Kidney epithelial cell (primary cell): Measurements from ENCODE around the gene MAML2. TPM values are rescaled to one million over a fixed set of nuclear protein-coding genes. Genes with fewer than 3 reads are reported as not detected.

Experiments used
- DNase-seq: peaks from one replicate; pipeline ENCODE4 v3.0.0-alpha.2; 2010; ENCODE audit warnings: low read depth
- H3K27me3 ChIP-seq: 2 replicates; pipeline ENCODE4 v1.6.0; 2011; ENCODE audit warnings: low read length; ENCODE audit not compliant: control insufficient read depth, insufficient read depth
- H3K36me3 ChIP-seq: 2 replicates; pipeline ENCODE4 v1.5.1; 2011; ENCODE audit warnings: low read length; ENCODE audit not compliant: control insufficient read depth, insufficient read depth
- H3K4me3 ChIP-seq: 2 replicates; pipeline ENCODE4 v1.5.1; 2011; ENCODE audit warnings: low read depth, mild to moderate bottlenecking, control low read depth, low read length
- CTCF ChIP-seq: IDR thresholded peaks from 2 replicates; pipeline ENCODE4 v1.5.1; 2011; ENCODE audit warnings: mild to moderate bottlenecking, moderate library complexity, low read length, control low read depth, inconsistent platforms; ENCODE audit not compliant: insufficient read depth, poor library complexity, severe bottlenecking
- total RNA-seq: library from RNA; depleted of rRNA; stranded (reverse); fragments of >200 nt; gene quantifications from 2 replicates; pipeline ENCODE4 v1.2.3, GENCODE V29; 2015

MAML2 gene
- total RNA-seq, 1 donor from 2014 or later, result 12.3 TPM

- H3K36me3 ChIP-seq, result peaks cover 2% of the 10 kb centered on the region
- no peak for TF ChIP-seq CTCF
- no peaks in the 10 kb centered on the region for H3K27me3 ChIP-seq
- H3K4me3 ChIP-seq, result no peak overlapping the region
- no peak for DNase-seq
Measured at GRCh38 chr11:96314326-96315020, 28.5 kb downstream of the MAML2 start.

GRCh38 chr11:96313163-96313562, 29.8 kb downstream of the MAML2 start:
- no peaks in the 10 kb centered on the region for H3K27me3 ChIP-seq
- H3K4me3 ChIP-seq, result no peak overlapping the region
- DNase-seq, result no peak
- H3K36me3 ChIP-seq, result peaks cover 2% of the 10 kb centered on the region
- TF ChIP-seq CTCF, result no peak

GRCh38 chr11:96311120-96311568, 31.9 kb downstream of the MAML2 start:
- no peak for DNase-seq
- no peak overlapping the region for H3K4me3 ChIP-seq
- no peaks in the 10 kb centered on the region for H3K36me3 ChIP-seq
- no peak for TF ChIP-seq CTCF
- H3K27me3 ChIP-seq, result no peaks in the 10 kb centered on the region

GRCh38 chr11:96310236-96310635, 32.8 kb downstream of the MAML2 start:
- no peak overlapping the region for H3K4me3 ChIP-seq
- H3K36me3 ChIP-seq, result no peaks in the 10 kb centered on the region
- DNase-seq, result no peak
- TF ChIP-seq CTCF, result no peak
- no peaks in the 10 kb centered on the region for H3K27me3 ChIP-seq

- Histone ChIP-seq H3K4me3 (no peak overlapping the region), H3K36me3 (no peaks in the 10 kb centered on the region), H3K27me3 (no peaks in the 10 kb centered on the region)
- TF ChIP-seq CTCF, result no peak
- DNase-seq, result no peak
Measured at GRCh38 chr11:96309643-96310017, 33.4 kb downstream of the MAML2 start.
